Measurements from ENCODE around the gene SCN1B. TPM values are rescaled to one million over a fixed set of nuclear protein-coding genes. Genes with fewer than 3 reads are reported as not detected.

Gene SCN1B
- total and polyA plus RNA-seq, 2 of the 13 experiments (the other 11 are each of a cell fraction or from before 2014, with no cell fraction given): 2.7 to 20.1 TPM

GRCh38 chr19:34994643-34995541 lies 35.4 kb upstream of the SCN1B start (continued):
- TF ChIP-seq HES4 (CRISPR knock-in tag; IDR thresholded peaks at IDR 0.05; ENCODE audit: borderline replicate concordance) (no peak), ZSCAN31 (CRISPR knock-in tag; IDR thresholded peaks at IDR 0.05; ENCODE audit: low read depth) (no peak; the same call in 1 of the 2 replicates), YY1 (IDR thresholded peaks at IDR 0.05; ENCODE audit: insufficient read depth, insufficient replicate concordance, low read depth, low read length) (peak; percentile 10), KMT2A (CRISPR knock-in tag; IDR thresholded peaks at IDR 0.05) (peak; percentile 43; the same call in 1 of the 2 replicates), MTA3 (CRISPR knock-in tag; IDR thresholded peaks at IDR 0.05) (no peak), ZBTB43 (CRISPR knock-in tag; conservative IDR thresholded peaks at IDR 0.05) (peak; percentile 61; the same call in 1 of the 2 replicates), SALL2 (CRISPR knock-in tag; IDR thresholded peaks at IDR 0.05) (peak; percentile 7; the same call in 1 of the 2 replicates), ATF7-NPFF (CRISPR knock-in tag; IDR thresholded peaks at IDR 0.05; ENCODE audit: low read depth) (no peak), PRDM15 (CRISPR knock-in tag; IDR thresholded peaks at IDR 0.05) (peak; percentile 34; the same call in 1 of the 2 replicates), NFRKB (IDR thresholded peaks at IDR 0.05) (no peak), SMYD3 (CRISPR knock-in tag; IDR thresholded peaks at IDR 0.05) (peak; percentile 60; the same call in 1 of the 2 replicates), PRMT3 (CRISPR knock-in tag; IDR thresholded peaks at IDR 0.05; ENCODE audit: borderline replicate concordance, low read depth) (no peak), HDAC1 (CRISPR knock-in tag; IDR thresholded peaks at IDR 0.05) (peak; percentile 84), ZNF335 (CRISPR knock-in tag; IDR thresholded peaks at IDR 0.05) (peak; percentile 80), ZNF598 (CRISPR knock-in tag; IDR thresholded peaks at IDR 0.05; ENCODE audit: borderline replicate concordance) (peak; percentile 58; the same call in 1 of the 2 replicates), ZNF180 (CRISPR knock-in tag; IDR thresholded peaks at IDR 0.05; ENCODE audit: borderline replicate concordance, low read depth) (no peak), ZNF747 (CRISPR knock-in tag; IDR thresholded peaks at IDR 0.05; ENCODE audit: borderline replicate concordance) (peak; percentile 15; the same call in 1 of the 2 replicates), ZNF296 (CRISPR knock-in tag; conservative IDR thresholded peaks at IDR 0.05) (no peak), ZBTB46 (CRISPR knock-in tag; IDR thresholded peaks at IDR 0.05; ENCODE audit: borderline replicate concordance) (no peak)
- TF ChIP-seq, protein P1, sequence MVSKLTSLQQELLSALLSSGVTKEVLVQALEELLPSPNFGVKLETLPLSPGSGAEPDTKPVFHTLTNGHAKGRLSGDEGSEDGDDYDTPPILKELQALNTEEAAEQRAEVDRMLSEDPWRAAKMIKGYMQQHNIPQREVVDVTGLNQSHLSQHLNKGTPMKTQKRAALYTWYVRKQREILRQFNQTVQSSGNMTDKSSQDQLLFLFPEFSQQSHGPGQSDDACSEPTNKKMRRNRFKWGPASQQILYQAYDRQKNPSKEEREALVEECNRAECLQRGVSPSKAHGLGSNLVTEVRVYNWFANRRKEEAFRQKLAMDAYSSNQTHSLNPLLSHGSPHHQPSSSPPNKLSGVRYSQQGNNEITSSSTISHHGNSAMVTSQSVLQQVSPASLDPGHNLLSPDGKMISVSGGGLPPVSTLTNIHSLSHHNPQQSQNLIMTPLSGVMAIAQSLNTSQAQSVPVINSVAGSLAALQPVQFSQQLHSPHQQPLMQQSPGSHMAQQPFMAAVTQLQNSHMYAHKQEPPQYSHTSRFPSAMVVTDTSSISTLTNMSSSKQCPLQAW (CRISPR knock-in tag; IDR thresholded peaks at IDR 0.05): peak; percentile 70; the same call in 1 of the 2 replicates
